K562 (cell line): ENCODE data around the gene ABCG1. TPM values are rescaled to one million over a fixed set of nuclear protein-coding genes. Genes with fewer than 3 reads are reported as not detected.

Source experiments
- CEBPG ChIP-seq, 3 experiments: fragments of 200-800 bp in 1 of 3; sonication (Bioruptor generic) in 1 of 3; sonication (generic) in 1 of 3; formaldehyde crosslinking in 1 of 3; IDR thresholded peaks in 2 of 3; conservative IDR thresholded peaks in 1 of 3; 2 replicates each; pipeline versions ENCODE4 v1.6.1 to v1.8.0; 2016 to 2022; ENCODE audit warnings: missing compliant biosample characterization in 2 of 3, missing genetic modification characterization in 2 of 3, mild to moderate bottlenecking in 1 of 3, missing genetic modification reagents in 1 of 3
- CLOCK ChIP-seq: fragments of 250-450 bp; sonication (Bioruptor Pico); IDR thresholded peaks from 2 replicates; pipeline ENCODE4 v1.4.0; 2020; ENCODE audit warnings: mild to moderate bottlenecking, moderate library complexity, borderline replicate concordance
- CREM ChIP-seq: IDR thresholded peaks from 2 replicates; pipeline ENCODE4 v1.6.1; 2014; ENCODE audit warnings: antibody characterized with exemption, low read depth
- ELF2 ChIP-seq: fragments of 250-450 bp; sonication (Bioruptor Pico); IDR thresholded peaks from 2 replicates; pipeline ENCODE4 v1.5.0; 2021; ENCODE audit warnings: mild to moderate bottlenecking
- ILK ChIP-seq: fragments of 450-650 bp; IDR thresholded peaks from 2 replicates; pipeline ENCODE4 v1.6.1; 2016; ENCODE audit warnings: missing genetic modification characterization, low read depth, mild to moderate bottlenecking, missing compliant biosample characterization, moderate library complexity, borderline replicate concordance
- JUND ChIP-seq, 2 experiments: IDR thresholded peaks; 2 replicates in 1 of 2; 3 replicates in 1 of 2; pipeline ENCODE4 v1.6.1; 2011; ENCODE audit warnings: borderline replicate concordance in 2 of 2, low read depth in 2 of 2, low read length in 2 of 2, improper control_type of control experiment in 1 of 2, missing biosample characterization in 1 of 2, missing genetic modification characterization in 1 of 2, missing genetic modification reagents in 1 of 2
- RCOR1 ChIP-seq, 2 experiments: IDR thresholded peaks; 2 replicates each; pipeline ENCODE4 v1.6.1; 2012; ENCODE audit warnings: low read depth in 2 of 2, low read length in 2 of 2, borderline replicate concordance in 1 of 2, improper control_type of control experiment in 1 of 2
- SMC3 ChIP-seq: conservative IDR thresholded peaks from 2 replicates; pipeline ENCODE4 v1.6.1; 2011; ENCODE audit warnings: low read depth, low read length, improper control_type of control experiment; ENCODE audit not compliant: insufficient read depth
- polyA plus RNA-seq, 8 experiments: library from polyadenylated mRNA; depleted of rRNA in 4 of 8; stranded (reverse) in 5 of 8; unstranded in 3 of 8; fragments of >200 nt; fragmentation: Nextera tagmentation in 2 of 8; fragmentation: Illumina TruSeq in 1 of 8; extraction: Ambion mirVana in 2 of 8; extraction: Trizol in 1 of 8; gene quantifications; 2 replicates each; pipeline versions ENCODE4 v1.2.1 to v1.2.3, GENCODE V29; 2011 to 2014; ENCODE audit warnings: inconsistent platforms in 1 of 8, missing spikeins in 1 of 8
- total RNA-seq, 7 experiments: library from RNA; depleted of rRNA in 6 of 7; stranded (reverse); fragments of >200 nt in 6 of 7; fragmentation: Illumina TruSeq in 2 of 7; extraction: Trizol in 2 of 7; gene quantifications; 2 replicates each; pipeline versions ENCODE4 v1.2.1 to v1.2.3, GENCODE V29; 2011 to 2021; ENCODE audit warnings: low replicate concordance in 1 of 7

Gene ABCG1
- total and polyA plus RNA-seq, 9 of the 15 experiments (the other 6 are each of a cell fraction or from before 2014, with no cell fraction given), result 0.04 to 0.09 TPM; not detected in 7

GRCh38 chr21:42337830-42338728 is 119.1 kb downstream of the ABCG1 start (continued):
- no peak for TF ChIP-seq CLOCK
- peak; percentile 33; the same call in 1 of the 2 replicates for TF ChIP-seq CREM
- peak; percentile 43; the same call in 1 of the 2 replicates for TF ChIP-seq JUND (IDR thresholded peaks at IDR 0.05; ENCODE audit: borderline replicate concordance, low read depth, low read length)
- TF ChIP-seq JUND (tag; IDR thresholded peaks at IDR 0.05; ENCODE audit: borderline replicate concordance, low read depth, low read length), result no peak
- TF ChIP-seq ILK (tag), result no peak
- TF ChIP-seq RCOR1 (IDR thresholded peaks at IDR 0.05; ENCODE audit: borderline replicate concordance in 1 of 2, low read depth in 2 of 2, low read length in 2 of 2), result peak in 1 of 2 experiments; percentile 28; a peak in 1 of 4 replicates
- peak; percentile 90 for TF ChIP-seq SMC3
- peak; percentile 60 for TF ChIP-seq CEBPG (CRISPR knock-in tag; IDR thresholded peaks at IDR 0.05)
- TF ChIP-seq CEBPG (tag; conservative IDR thresholded peaks at IDR 0.05 in 1 of 2, IDR thresholded peaks at IDR 0.05 in 1 of 2), result peak in 1 of 2 experiments; percentile 63; a peak in 2 of 4 replicates
- no peak for TF ChIP-seq ELF2 (CRISPR knock-in tag)
